HepG2 (cell line): ENCODE results near the gene BRCA1. TPM values are rescaled to one million over a fixed set of nuclear protein-coding genes. Genes with fewer than 3 reads are reported as not detected.

Experiments
- FOSL2 ChIP-seq: sonication (generic); formaldehyde crosslinking; IDR thresholded peaks from 2 replicates; pipeline ENCODE4 v1.4.0; 2020; ENCODE audit warnings: missing genetic modification reagents
- GATAD2A ChIP-seq: IDR thresholded peaks from 2 replicates; pipeline ENCODE4 v1.6.1; 2016
- MED1 ChIP-seq: sonication (generic); formaldehyde crosslinking; IDR thresholded peaks from 2 replicates; pipeline ENCODE4 v1.4.0; 2020; ENCODE audit warnings: missing genetic modification reagents
- MZF1 ChIP-seq: sonication (generic); formaldehyde crosslinking; IDR thresholded peaks from 2 replicates; pipeline ENCODE4 v1.8.1; 2023; ENCODE audit warnings: mild to moderate bottlenecking, missing genetic modification reagents, borderline replicate concordance
- RAD21 ChIP-seq: fragments of 450-650 bp; formaldehyde crosslinking; IDR thresholded peaks from 2 replicates; pipeline ENCODE4 v1.5.0; 2020; ENCODE audit warnings: mild to moderate bottlenecking
- RXRB ChIP-seq: IDR thresholded peaks from 2 replicates; pipeline ENCODE4 v1.6.1; 2016; ENCODE audit warnings: borderline replicate concordance, missing genetic modification reagents, missing compliant biosample characterization
- SOX13 ChIP-seq, 3 experiments: fragments of 450-650 bp in 1 of 3; sonication (generic) in 1 of 3; formaldehyde crosslinking in 1 of 3; IDR thresholded peaks in 2 of 3; conservative IDR thresholded peaks in 1 of 3; 2 replicates each; pipeline versions ENCODE4 v1.5.0 to v1.6.1; 2016 to 2020; ENCODE audit warnings: antibody characterized with exemption in 1 of 3, mild to moderate bottlenecking in 1 of 3, missing compliant biosample characterization in 1 of 3, missing genetic modification reagents in 1 of 3, moderate library complexity in 1 of 3
- SRY ChIP-seq: sonication (generic); formaldehyde crosslinking; IDR thresholded peaks from 2 replicates; pipeline ENCODE4 v1.8.0; 2022; ENCODE audit warnings: mild to moderate bottlenecking, missing genetic modification reagents
- TOE1 ChIP-seq: sonication (generic); formaldehyde crosslinking; IDR thresholded peaks from 2 replicates; pipeline ENCODE4 v1.4.0; 2020; ENCODE audit warnings: mild to moderate bottlenecking, missing genetic modification reagents
- YEATS2 ChIP-seq: sonication (generic); formaldehyde crosslinking; IDR thresholded peaks from 2 replicates; pipeline ENCODE4 v1.4.0; 2020; ENCODE audit warnings: missing genetic modification reagents, borderline replicate concordance
- ZC3H13 ChIP-seq: sonication (generic); formaldehyde crosslinking; IDR thresholded peaks from 2 replicates; pipeline ENCODE4 v1.8.1; 2023; ENCODE audit warnings: mild to moderate bottlenecking, missing genetic modification reagents, moderate library complexity
- ZNF124 ChIP-seq: sonication (generic); formaldehyde crosslinking; IDR thresholded peaks from 2 replicates; pipeline ENCODE4 v1.4.0; 2020; ENCODE audit warnings: missing genetic modification reagents
- ZNF652 ChIP-seq: IDR thresholded peaks from 2 replicates; pipeline ENCODE4 v1.6.1; 2016; ENCODE audit warnings: low read depth, borderline replicate concordance
- ZNF670 ChIP-seq: sonication (generic); formaldehyde crosslinking; IDR thresholded peaks from 2 replicates; pipeline ENCODE4 v1.8.0; 2022; ENCODE audit warnings: mild to moderate bottlenecking, missing genetic modification reagents, borderline replicate concordance
- ZNF776 ChIP-seq: sonication (generic); formaldehyde crosslinking; IDR thresholded peaks from 2 replicates; pipeline ENCODE4 v1.4.0; 2020; ENCODE audit warnings: mild to moderate bottlenecking, missing genetic modification reagents
- ZNF878 ChIP-seq: sonication (generic); formaldehyde crosslinking; IDR thresholded peaks from 2 replicates; pipeline ENCODE4 v1.8.1; 2023; ENCODE audit warnings: mild to moderate bottlenecking, missing genetic modification reagents, moderate library complexity
- polyA plus RNA-seq, 8 experiments: library from polyadenylated mRNA; depleted of rRNA in 3 of 8; stranded (reverse) in 7 of 8; unstranded in 1 of 8; fragments of >200 nt; fragmentation: Illumina TruSeq in 4 of 8; extraction: Trizol in 4 of 8; gene quantifications; 2 replicates each; pipeline versions ENCODE4 v1.2.1 to v1.2.3, GENCODE V29; 2011 to 2016; ENCODE audit warnings: low read depth in 4 of 8, missing spikeins in 1 of 8, mixed read lengths in 1 of 8; ENCODE audit not compliant: insufficient read depth in 1 of 8
- total RNA-seq, 5 experiments: library from RNA; depleted of rRNA; stranded (reverse); fragments of >200 nt; fragmentation: Illumina TruSeq; extraction: Trizol; gene quantifications; 2 replicates each; pipeline ENCODE4 v1.2.3, GENCODE V29; 2016; ENCODE audit warnings: low read depth in 1 of 5
- TF ChIP-seq, protein P1 (sequence below): sonication (generic); formaldehyde crosslinking; IDR thresholded peaks from 2 replicates; pipeline ENCODE4 v1.4.0; 2020; ENCODE audit warnings: missing genetic modification reagents, mild to moderate bottlenecking, borderline replicate concordance
- TF ChIP-seq, protein P2 (sequence below): sonication (generic); formaldehyde crosslinking; IDR thresholded peaks from 2 replicates; pipeline ENCODE4 v1.4.0; 2020; ENCODE audit warnings: mild to moderate bottlenecking, low read depth, missing genetic modification reagents
- TF ChIP-seq, protein P3 (sequence below): sonication (generic); formaldehyde crosslinking; IDR thresholded peaks from 2 replicates; pipeline ENCODE4 v1.4.0; 2020; ENCODE audit warnings: mild to moderate bottlenecking, low read depth, missing genetic modification reagents

Gene BRCA1
- total and polyA plus RNA-seq, 2 of the 13 experiments (the other 11 are each of a cell fraction or from before 2014, with no cell fraction given), result 13.3 to 37.5 TPM

DNA sequence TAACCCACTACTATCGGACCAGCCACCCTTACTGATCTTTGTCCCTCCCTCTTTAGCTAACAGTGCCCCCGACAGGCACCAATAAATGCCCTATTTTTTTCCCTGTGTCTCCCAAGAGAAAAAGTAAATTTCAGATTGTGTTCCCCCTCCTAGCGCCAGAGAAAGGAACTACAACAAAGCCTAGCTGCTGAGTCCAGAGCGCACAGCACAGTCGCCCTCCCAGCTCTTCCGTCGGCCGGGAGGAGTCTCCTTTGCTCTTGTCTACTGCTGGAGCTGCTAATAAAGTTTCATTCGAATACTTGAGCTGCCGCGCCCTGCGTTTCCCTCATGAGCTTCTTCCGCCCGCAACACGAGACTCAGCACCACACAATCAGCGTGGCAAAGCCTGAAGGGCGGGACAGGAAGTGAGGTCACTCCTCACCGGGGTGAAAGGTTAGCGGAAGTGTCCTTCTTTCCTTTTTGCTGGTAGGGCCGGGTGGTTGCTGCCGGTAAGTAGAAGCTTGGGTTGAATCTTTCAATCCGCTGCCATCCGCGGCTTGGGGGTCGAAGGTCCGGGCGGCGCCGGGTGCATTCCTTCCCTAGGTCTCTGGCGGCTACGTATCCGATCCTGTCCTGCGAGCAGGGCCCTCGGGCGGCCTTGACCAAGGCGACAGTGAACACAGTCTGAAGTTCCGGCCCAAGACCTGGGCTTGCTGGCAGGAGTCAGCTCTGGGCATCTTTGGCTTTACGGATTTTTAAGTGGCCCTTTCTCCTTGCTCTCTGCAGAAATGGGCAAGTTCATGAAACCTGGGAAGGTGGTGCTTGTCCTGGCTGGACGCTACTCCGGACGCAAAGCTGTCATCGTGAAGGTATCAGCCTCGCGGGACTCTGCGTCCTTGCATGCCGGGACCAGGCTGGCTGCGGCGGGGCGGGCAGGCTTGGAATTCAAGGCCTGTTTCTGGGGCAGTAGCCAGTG lies 126.9 kb downstream of the BRCA1 start, which contains the start of gene RPL27 (continued):
- TF ChIP-seq RXRB (peak; percentile 97), MZF1 (peak; percentile 19), GATAD2A (CRISPR knock-in tag) (peak; percentile 98), ZNF878 (CRISPR knock-in tag) (peak; percentile 95), RAD21 (CRISPR knock-in tag) (peak; percentile 85), ZC3H13 (CRISPR knock-in tag) (peak; percentile 62), ZNF124 (CRISPR knock-in tag) (peak; percentile 99), YEATS2 (peak; percentile 100), ZNF652 (CRISPR knock-in tag) (peak; percentile 69; the same call in 1 of the 2 replicates), MED1 (CRISPR knock-in tag) (peak; percentile 97), SRY (CRISPR knock-in tag) (peak; percentile 97), FOSL2 (peak; percentile 86), ZNF776 (0 out of 2 replicates have a peak, but pooled peaks have one; percentile 34), ZNF670 (peak; percentile 99), SOX13 (IDR thresholded peaks at IDR 0.05) (0 out of 2 replicates have a peak, but pooled peaks have one; percentile 16), SOX13 (CRISPR knock-in tag; conservative IDR thresholded peaks at IDR 0.05 in 1 of 2, IDR thresholded peaks at IDR 0.05 in 1 of 2) (peak in 1 of 2 experiments; percentile 87; a peak in 2 of 4 replicates), TOE1 (peak; percentile 77)
- TF ChIP-seq, protein P1, sequence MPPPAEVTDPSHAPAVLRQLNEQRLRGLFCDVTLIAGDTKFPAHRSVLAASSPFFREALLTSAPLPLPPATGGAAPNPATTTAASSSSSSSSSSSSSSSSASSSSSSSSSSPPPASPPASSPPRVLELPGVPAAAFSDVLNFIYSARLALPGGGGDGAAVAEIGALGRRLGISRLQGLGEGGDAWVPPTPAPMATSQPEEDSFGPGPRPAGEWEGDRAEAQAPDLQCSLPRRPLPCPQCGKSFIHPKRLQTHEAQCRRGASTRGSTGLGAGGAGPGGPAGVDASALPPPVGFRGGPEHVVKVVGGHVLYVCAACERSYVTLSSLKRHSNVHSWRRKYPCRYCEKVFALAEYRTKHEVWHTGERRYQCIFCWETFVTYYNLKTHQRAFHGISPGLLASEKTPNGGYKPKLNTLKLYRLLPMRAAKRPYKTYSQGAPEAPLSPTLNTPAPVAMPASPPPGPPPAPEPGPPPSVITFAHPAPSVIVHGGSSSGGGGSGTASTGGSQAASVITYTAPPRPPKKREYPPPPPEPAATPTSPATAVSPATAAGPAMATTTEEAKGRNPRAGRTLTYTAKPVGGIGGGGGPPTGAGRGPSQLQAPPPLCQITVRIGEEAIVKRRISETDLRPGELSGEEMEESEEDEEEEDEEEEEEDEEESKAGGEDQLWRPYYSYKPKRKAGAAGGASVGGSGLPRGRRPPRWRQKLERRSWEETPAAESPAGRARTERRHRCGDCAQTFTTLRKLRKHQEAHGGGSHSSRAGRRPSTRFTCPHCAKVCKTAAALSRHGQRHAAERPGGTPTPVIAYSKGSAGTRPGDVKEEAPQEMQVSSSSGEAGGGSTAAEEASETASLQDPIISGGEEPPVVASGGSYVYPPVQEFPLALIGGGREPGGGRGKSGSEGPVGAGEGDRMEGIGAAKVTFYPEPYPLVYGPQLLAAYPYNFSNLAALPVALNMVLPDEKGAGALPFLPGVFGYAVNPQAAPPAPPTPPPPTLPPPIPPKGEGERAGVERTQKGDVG (CRISPR knock-in tag), result peak; percentile 99; the same call in 1 of the 2 replicates
- TF ChIP-seq, protein P2, sequence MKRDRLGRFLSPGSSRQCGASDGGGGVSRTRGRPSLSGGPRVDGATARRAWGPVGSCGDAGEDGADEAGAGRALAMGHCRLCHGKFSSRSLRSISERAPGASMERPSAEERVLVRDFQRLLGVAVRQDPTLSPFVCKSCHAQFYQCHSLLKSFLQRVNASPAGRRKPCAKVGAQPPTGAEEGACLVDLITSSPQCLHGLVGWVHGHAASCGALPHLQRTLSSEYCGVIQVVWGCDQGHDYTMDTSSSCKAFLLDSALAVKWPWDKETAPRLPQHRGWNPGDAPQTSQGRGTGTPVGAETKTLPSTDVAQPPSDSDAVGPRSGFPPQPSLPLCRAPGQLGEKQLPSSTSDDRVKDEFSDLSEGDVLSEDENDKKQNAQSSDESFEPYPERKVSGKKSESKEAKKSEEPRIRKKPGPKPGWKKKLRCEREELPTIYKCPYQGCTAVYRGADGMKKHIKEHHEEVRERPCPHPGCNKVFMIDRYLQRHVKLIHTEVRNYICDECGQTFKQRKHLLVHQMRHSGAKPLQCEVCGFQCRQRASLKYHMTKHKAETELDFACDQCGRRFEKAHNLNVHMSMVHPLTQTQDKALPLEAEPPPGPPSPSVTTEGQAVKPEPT (CRISPR knock-in tag), result peak; percentile 90; the same call in 1 of the 2 replicates
- TF ChIP-seq, protein P3, sequence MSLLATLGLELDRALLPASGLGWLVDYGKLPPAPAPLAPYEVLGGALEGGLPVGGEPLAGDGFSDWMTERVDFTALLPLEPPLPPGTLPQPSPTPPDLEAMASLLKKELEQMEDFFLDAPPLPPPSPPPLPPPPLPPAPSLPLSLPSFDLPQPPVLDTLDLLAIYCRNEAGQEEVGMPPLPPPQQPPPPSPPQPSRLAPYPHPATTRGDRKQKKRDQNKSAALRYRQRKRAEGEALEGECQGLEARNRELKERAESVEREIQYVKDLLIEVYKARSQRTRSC, result 0 out of 2 replicates have a peak, but pooled peaks have one; percentile 80
